Brain pericyte (primary cell): ENCODE data around the gene SMAGP.
"Not testable (repeated sequence)": the region's sequence is repeated elsewhere in the genome, so short reads cannot be mapped to it uniquely, and the experiment has no call there.

ENCODE experiments used
- DNase-seq: peaks from one replicate; pipeline ENCODE4 v3.0.0-alpha.2; 2012; ENCODE audit warnings: low read depth, low spot score

The SMAGP gene

GRCh38 chr12:51225234-51225633 lies 45.0 kb downstream of the SMAGP start:
- DNase-seq, result no peak

- no peak for DNase-seq
These were observed 45.6 kb downstream of the SMAGP start for GRCh38 chr12:51224625-51225024.

GRCh38 chr12:51222461-51222860 lies 47.8 kb downstream of the SMAGP start:
- DNase-seq, result no peak

GRCh38 chr12:51219857-51220256 lies 50.4 kb downstream of the SMAGP start:
- DNase-seq, result not testable (repeated sequence)

GRCh38 chr12:51219322-51219721 lies 50.9 kb downstream of the SMAGP start:
- DNase-seq, result no peak

GRCh38 chr12:51218607-51219161 lies 51.5 kb downstream of the SMAGP start:
- no peak for DNase-seq

- no peak for DNase-seq
These were observed 52.1 kb downstream of the SMAGP start, which contains the start of gene POU6F1 for GRCh38 chr12:51217968-51218606. Gene POU6F1, minus strand, starts transcription at chr12:51218062. Its CDS starts 11,226 bp downstream, at chr12:51206836.

GRCh38 chr12:51217133-51217967 lies 52.9 kb downstream of the SMAGP start:
- no peak for DNase-seq

- DNase-seq, result no peak
These were observed 53.6 kb downstream of the SMAGP start for GRCh38 chr12:51216642-51217041.

GRCh38 chr12:51214895-51215294 lies 55.3 kb downstream of the SMAGP start:
- no peak for DNase-seq

GRCh38 chr12:51210690-51211395 lies 59.4 kb downstream of the SMAGP start:
- DNase-seq, result no peak

- DNase-seq, result no peak
These were observed 61.0 kb downstream of the SMAGP start for GRCh38 chr12:51209259-51209658.

- DNase-seq, result no peak
These were observed 62.1 kb downstream of the SMAGP start for GRCh38 chr12:51208016-51208660.

- no peak for DNase-seq
These were observed 64.9 kb downstream of the SMAGP start for GRCh38 chr12:51205350-51205749.

GRCh38 chr12:51202718-51203117 lies 67.5 kb downstream of the SMAGP start:
- no peak for DNase-seq

GRCh38 chr12:51200806-51201205 lies 69.4 kb downstream of the SMAGP start:
- DNase-seq, result no peak

GRCh38 chr12:51200156-51200555 lies 70.1 kb downstream of the SMAGP start:
- DNase-seq, result no peak

GRCh38 chr12:51199366-51199945 lies 70.8 kb downstream of the SMAGP start:
- DNase-seq, result no peak

- no peak for DNase-seq
These were observed 71.4 kb downstream of the SMAGP start for GRCh38 chr12:51198568-51199365.
